ENCODE data around the gene SAE1.

The SAE1 gene

DNA sequence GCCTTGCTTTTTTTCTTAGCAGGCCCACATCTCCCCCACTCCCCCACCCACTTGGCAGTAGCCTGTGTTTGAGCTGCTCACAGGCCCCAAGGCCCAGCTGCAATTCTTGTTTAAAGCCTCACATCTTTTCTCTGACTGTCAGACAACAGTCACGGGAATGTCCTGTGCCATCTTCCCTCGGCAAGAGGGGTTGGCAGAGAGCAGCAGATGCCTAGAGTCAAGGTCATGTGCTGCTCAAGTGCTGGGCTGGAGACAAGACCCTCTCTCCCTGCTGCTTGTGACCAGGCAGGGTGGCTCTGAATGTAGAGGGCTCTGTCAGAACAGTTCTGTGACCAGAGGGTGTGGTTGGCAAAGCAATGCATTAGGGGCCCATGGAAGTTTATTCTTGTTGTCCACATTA is 53.0 kb downstream of the SAE1 start:
- ATAC-seq (ENCODE audit: insufficient read depth, low read depth) (no peak), DNase-seq (no peak)
- no peak overlapping the region for H3K4me2 ChIP-seq (ENCODE audit: insufficient read depth, low read length)
- H2AFZ ChIP-seq (ENCODE audit: low read depth, low read length), result no peak overlapping the region
- no peak overlapping the region for H3K4me3 ChIP-seq (ENCODE audit: low read depth in 1 of 2, low read length in 2 of 2)
- H3K36me3 ChIP-seq (ENCODE audit: insufficient read depth, low read length), result peaks cover 83% of the 10 kb centered on the region
- no peaks in the 10 kb centered on the region for H3K27me3 ChIP-seq (ENCODE audit: insufficient read depth, low read length, poor library complexity)
- no peak for TF ChIP-seq EZH2 (IDR thresholded peaks at IDR 0.05; ENCODE audit: borderline replicate concordance, low read depth, low read length, severe bottlenecking)
- TF ChIP-seq, protein P1, sequence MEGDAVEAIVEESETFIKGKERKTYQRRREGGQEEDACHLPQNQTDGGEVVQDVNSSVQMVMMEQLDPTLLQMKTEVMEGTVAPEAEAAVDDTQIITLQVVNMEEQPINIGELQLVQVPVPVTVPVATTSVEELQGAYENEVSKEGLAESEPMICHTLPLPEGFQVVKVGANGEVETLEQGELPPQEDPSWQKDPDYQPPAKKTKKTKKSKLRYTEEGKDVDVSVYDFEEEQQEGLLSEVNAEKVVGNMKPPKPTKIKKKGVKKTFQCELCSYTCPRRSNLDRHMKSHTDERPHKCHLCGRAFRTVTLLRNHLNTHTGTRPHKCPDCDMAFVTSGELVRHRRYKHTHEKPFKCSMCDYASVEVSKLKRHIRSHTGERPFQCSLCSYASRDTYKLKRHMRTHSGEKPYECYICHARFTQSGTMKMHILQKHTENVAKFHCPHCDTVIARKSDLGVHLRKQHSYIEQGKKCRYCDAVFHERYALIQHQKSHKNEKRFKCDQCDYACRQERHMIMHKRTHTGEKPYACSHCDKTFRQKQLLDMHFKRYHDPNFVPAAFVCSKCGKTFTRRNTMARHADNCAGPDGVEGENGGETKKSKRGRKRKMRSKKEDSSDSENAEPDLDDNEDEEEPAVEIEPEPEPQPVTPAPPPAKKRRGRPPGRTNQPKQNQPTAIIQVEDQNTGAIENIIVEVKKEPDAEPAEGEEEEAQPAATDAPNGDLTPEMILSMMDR (IDR thresholded peaks at IDR 0.05; ENCODE audit: borderline replicate concordance, extremely low read depth, low read length, poor library complexity, severe bottlenecking), result no peak
- no peak overlapping the region for H3K27ac ChIP-seq (ENCODE audit: low read length)
- H3K79me2 ChIP-seq (ENCODE audit: insufficient read depth, low read length), result peaks cover 66% of the 10 kb centered on the region
- H4K20me1 ChIP-seq (ENCODE audit: insufficient read depth, low read length), result peaks cover 27% of the 10 kb centered on the region; the same call in 1 of the 2 replicates
- H3K4me1 ChIP-seq (ENCODE audit: insufficient read depth, low read length), result no peaks in the 10 kb centered on the region
- H3K9me3 ChIP-seq (ENCODE audit: insufficient read depth, low read length, severe bottlenecking), result no peaks in the 10 kb centered on the region
- no peak overlapping the region for H3K9ac ChIP-seq (ENCODE audit: low read depth, low read length)

DNA sequence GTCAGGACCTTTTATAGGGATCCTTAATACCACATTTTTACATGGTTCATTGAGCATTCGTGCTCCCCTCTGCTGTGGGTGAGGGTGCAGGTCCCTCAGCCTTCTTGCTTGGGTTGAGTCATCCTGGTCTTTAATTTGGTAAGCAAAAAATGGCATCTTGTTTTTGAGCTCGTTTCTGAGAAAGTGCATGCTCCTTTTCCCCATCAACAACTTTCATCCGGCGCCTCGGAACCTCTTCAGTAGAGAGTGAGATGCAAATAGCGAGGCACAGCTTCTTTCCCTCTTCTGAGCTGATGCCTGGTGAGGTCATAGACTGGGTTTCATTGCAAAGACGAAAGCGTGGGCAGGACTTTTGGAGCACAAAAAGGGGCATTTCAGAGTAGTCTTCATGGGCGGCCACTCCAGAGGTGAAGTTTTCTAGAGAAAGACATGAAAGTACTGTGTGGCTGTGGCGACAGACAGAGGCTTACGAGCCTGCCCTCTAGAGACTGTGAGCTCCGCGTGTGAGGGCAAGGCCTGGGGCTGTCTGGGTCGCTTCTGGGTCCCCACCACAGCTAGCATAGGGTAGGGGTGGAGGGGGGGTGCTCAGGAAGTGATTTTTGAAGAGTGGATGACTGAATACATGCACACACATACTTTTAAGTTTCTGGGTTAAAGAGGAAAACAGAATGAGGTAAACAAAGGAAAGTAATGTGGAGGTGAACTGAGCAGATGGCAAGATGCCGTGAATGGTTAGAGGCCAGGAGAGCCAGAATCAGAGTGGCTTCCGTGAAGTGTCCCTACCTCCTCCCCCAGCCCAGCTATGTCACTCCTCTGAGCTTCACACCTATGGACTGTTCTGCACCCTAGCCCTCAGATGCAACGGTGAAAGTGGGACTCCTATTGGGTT is 56.1 kb downstream of the SAE1 start:
- H3K79me2 ChIP-seq (ENCODE audit: insufficient read depth, low read length), result peaks cover 71% of the 10 kb centered on the region
- H3K27me3 ChIP-seq (ENCODE audit: insufficient read depth, low read length, poor library complexity), result no peaks in the 10 kb centered on the region
- DNase-seq (peak; percentile 24), ATAC-seq (ENCODE audit: insufficient read depth, low read depth) (peak; percentile 57)
- H3K36me3 ChIP-seq (ENCODE audit: insufficient read depth, low read length), result peaks cover 90% of the 10 kb centered on the region
- peaks cover 37% of the 10 kb centered on the region for H4K20me1 ChIP-seq (ENCODE audit: insufficient read depth, low read length)
- no peaks in the 10 kb centered on the region for H3K4me1 ChIP-seq (ENCODE audit: insufficient read depth, low read length)
- no peak overlapping the region for H2AFZ ChIP-seq (ENCODE audit: low read depth, low read length)
- no peak overlapping the region for H3K9ac ChIP-seq (ENCODE audit: low read depth, low read length)
- H3K4me2 ChIP-seq (ENCODE audit: insufficient read depth, low read length), result no peak overlapping the region
- H3K27ac ChIP-seq (ENCODE audit: low read length), result no peak overlapping the region
- TF ChIP-seq EZH2 (IDR thresholded peaks at IDR 0.05; ENCODE audit: borderline replicate concordance, low read depth, low read length, severe bottlenecking), result no peak
- TF ChIP-seq, protein P1 (IDR thresholded peaks at IDR 0.05; ENCODE audit: borderline replicate concordance, extremely low read depth, low read length, poor library complexity, severe bottlenecking), result no peak
- H3K9me3 ChIP-seq (ENCODE audit: insufficient read depth, low read length, severe bottlenecking), result no peaks in the 10 kb centered on the region
- H3K4me3 ChIP-seq (ENCODE audit: low read depth in 1 of 2, low read length in 2 of 2), result no peak overlapping the region

DNA sequence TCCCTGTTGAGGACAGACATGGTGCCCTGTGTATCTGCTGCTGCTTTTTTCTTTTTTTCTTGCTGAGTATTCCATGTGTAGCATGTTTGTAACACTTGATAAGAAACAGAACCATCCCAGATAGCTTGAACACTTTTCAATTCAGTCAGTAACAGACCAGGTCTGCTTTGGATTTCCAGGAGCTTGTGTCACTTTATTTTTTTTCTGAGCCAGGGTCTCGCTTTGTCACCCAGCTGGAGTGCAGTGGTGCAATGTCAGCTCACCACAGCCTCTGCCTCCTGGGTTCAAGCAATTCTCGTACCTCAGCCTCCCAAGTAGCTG is 56.7 kb downstream of the SAE1 start:
- Histone ChIP-seq H3K9me3 (ENCODE audit: insufficient read depth, low read length, severe bottlenecking) (no peaks in the 10 kb centered on the region), H3K9ac (ENCODE audit: low read depth, low read length) (no peak overlapping the region), H2AFZ (ENCODE audit: low read depth, low read length) (no peak overlapping the region), H3K4me1 (ENCODE audit: insufficient read depth, low read length) (no peaks in the 10 kb centered on the region), H3K4me2 (ENCODE audit: insufficient read depth, low read length) (no peak overlapping the region), H3K36me3 (ENCODE audit: insufficient read depth, low read length) (peaks cover 88% of the 10 kb centered on the region), H3K27me3 (ENCODE audit: insufficient read depth, low read length, poor library complexity) (no peaks in the 10 kb centered on the region), H3K4me3 (ENCODE audit: low read depth in 1 of 2, low read length in 2 of 2) (no peak overlapping the region), H3K79me2 (ENCODE audit: insufficient read depth, low read length) (peaks cover 68% of the 10 kb centered on the region), H4K20me1 (ENCODE audit: insufficient read depth, low read length) (peaks cover 37% of the 10 kb centered on the region), H3K27ac (ENCODE audit: low read length) (no peak overlapping the region)
- ATAC-seq (ENCODE audit: insufficient read depth, low read depth) (no peak), DNase-seq (no peak)
- no peak for TF ChIP-seq EZH2 (IDR thresholded peaks at IDR 0.05; ENCODE audit: borderline replicate concordance, low read depth, low read length, severe bottlenecking)
- TF ChIP-seq, protein P1 (IDR thresholded peaks at IDR 0.05; ENCODE audit: borderline replicate concordance, extremely low read depth, low read length, poor library complexity, severe bottlenecking), result no peak

Data from DND-41 (cell line).